ENCODE results near the gene ARL15.
A peak's percentile ranks its signal among the peaks of the same experiment; 100 is the strongest.

The ARL15 gene

DNA sequence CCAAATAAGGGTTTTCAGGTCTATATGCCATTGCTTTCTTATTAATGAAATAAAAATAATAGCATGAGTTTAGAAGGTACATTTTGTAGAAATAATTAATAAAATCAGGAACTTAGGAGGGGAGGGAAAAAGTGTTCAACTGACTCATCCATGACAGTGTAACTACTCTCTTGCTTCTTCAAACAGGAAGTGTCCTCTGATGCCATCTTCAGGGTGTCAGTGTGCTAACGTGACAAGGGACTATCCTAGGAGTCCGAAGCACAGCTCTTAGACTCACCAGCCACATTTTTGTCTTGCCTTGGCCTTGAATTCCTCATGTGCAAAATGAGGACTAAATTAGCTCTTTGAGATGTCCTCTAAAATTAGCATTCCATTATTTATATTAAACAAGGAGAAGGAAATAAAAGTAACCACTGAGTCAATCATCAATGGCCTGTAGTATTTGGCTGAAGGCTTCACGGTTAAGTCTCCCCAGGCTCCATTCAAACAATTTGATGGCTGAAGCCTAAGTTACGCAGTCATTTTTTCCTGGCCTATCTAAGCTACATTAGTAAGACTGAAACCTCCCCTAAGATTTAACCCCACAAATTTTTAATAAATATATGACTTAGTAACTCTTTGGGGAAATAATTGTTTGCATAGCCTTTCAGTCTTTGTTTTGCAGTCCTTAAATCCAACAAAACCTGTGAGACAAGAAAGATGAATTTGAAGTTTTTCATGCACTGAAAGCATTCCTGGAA is 151.1 kb downstream of the ARL15 start:
- peak; percentile 84 for DNase-seq (ENCODE audit: low read depth)
- TF ChIP-seq POLR2A (IDR thresholded peaks at IDR 0.05; ENCODE audit: extremely low read depth, insufficient read length): no peak
- TF ChIP-seq MAX (IDR thresholded peaks at IDR 0.05; ENCODE audit: low read depth, low read length): 0 out of 2 replicates have a peak, but pooled peaks have one; percentile 16
- TF ChIP-seq MYC (IDR thresholded peaks at IDR 0.05; ENCODE audit: low read depth, low read length): no peak
- peak; percentile 20 for TF ChIP-seq CTCF (IDR thresholded peaks at IDR 0.05; ENCODE audit: low read depth, low read length)
- H3K4me3 ChIP-seq (ENCODE audit: low read depth, low read length): no peak overlapping the region

- DNase-seq (ENCODE audit: low read depth): no peak
- no peak overlapping the region for H3K4me3 ChIP-seq (ENCODE audit: low read depth, low read length)
- TF ChIP-seq CTCF (IDR thresholded peaks at IDR 0.05; ENCODE audit: low read depth, low read length) (no peak), POLR2A (IDR thresholded peaks at IDR 0.05; ENCODE audit: extremely low read depth, insufficient read length) (no peak)
Observed at GRCh38 chr5:54156577-54156976, 153.8 kb downstream of the ARL15 start.

GRCh38 chr5:54150841-54151240 is 159.5 kb downstream of the ARL15 start:
- no peak overlapping the region for H3K4me3 ChIP-seq (ENCODE audit: low read depth, low read length)
- TF ChIP-seq POLR2A (IDR thresholded peaks at IDR 0.05; ENCODE audit: extremely low read depth, insufficient read length) (no peak), CTCF (IDR thresholded peaks at IDR 0.05; ENCODE audit: low read depth, low read length) (no peak), MYC (IDR thresholded peaks at IDR 0.05; ENCODE audit: low read depth, low read length) (no peak), MAX (IDR thresholded peaks at IDR 0.05; ENCODE audit: low read depth, low read length) (no peak)
- no peak for DNase-seq (ENCODE audit: low read depth)

GRCh38 chr5:54148858-54149257 is 161.5 kb downstream of the ARL15 start:
- TF ChIP-seq POLR2A (IDR thresholded peaks at IDR 0.05; ENCODE audit: extremely low read depth, insufficient read length) (no peak), CTCF (IDR thresholded peaks at IDR 0.05; ENCODE audit: low read depth, low read length) (no peak), MAX (IDR thresholded peaks at IDR 0.05; ENCODE audit: low read depth, low read length) (no peak), MYC (IDR thresholded peaks at IDR 0.05; ENCODE audit: low read depth, low read length) (no peak)
- DNase-seq (ENCODE audit: low read depth): no peak
- no peak overlapping the region for H3K4me3 ChIP-seq (ENCODE audit: low read depth, low read length)

- TF ChIP-seq MAX (IDR thresholded peaks at IDR 0.05; ENCODE audit: low read depth, low read length) (no peak), CTCF (IDR thresholded peaks at IDR 0.05; ENCODE audit: low read depth, low read length) (no peak), MYC (IDR thresholded peaks at IDR 0.05; ENCODE audit: low read depth, low read length) (no peak), POLR2A (IDR thresholded peaks at IDR 0.05; ENCODE audit: extremely low read depth, insufficient read length) (no peak)
- DNase-seq (ENCODE audit: low read depth): no peak
- H3K4me3 ChIP-seq (ENCODE audit: low read depth, low read length): no peak overlapping the region
Observed at GRCh38 chr5:54148067-54148845, 162.1 kb downstream of the ARL15 start.
